Gastroesophageal sphincter (tissue), 4 donors: ENCODE data around the gene ZKSCAN5. TPM values are rescaled to one million over a fixed set of nuclear protein-coding genes. Genes with fewer than 3 reads are reported as not detected.

Experiments
- ATAC-seq: fragments of 150-250 bp; one replicate; pipeline ENCODE4 v1.9.1; 2016; ENCODE audit warnings: mild to moderate bottlenecking, moderate library complexity
- H3K27ac ChIP-seq, 4 donors: fragments of 200-600 bp; sonication (generic) in 3 of 4; 1 replicate in 3 of 4; 2 replicates in 1 of 4; pipeline ENCODE4 v1.5.1; 2016 to 2019
- H3K27me3 ChIP-seq: fragments of 200-600 bp; sonication (generic); one replicate; pipeline ENCODE4 v1.5.1; 2019
- H3K36me3 ChIP-seq, 2 donors: fragments of 200-600 bp; sonication (generic); one replicate each; pipeline ENCODE4 v1.5.1; 2019; ENCODE audit warnings: control low read depth in 1 of 2
- H3K4me1 ChIP-seq, 3 donors: fragments of 200-600 bp; sonication (generic); 1 replicate in 2 of 3; 2 replicates in 1 of 3; pipeline ENCODE4 v1.5.1; 2016 to 2019; ENCODE audit warnings: control low read depth in 2 of 3
- H3K4me3 ChIP-seq, 2 donors: fragments of 200-600 bp; sonication (generic); one replicate each; pipeline ENCODE4 v1.5.1; 2019; ENCODE audit warnings: mild to moderate bottlenecking in 1 of 2, moderate library complexity in 1 of 2
- H3K9me3 ChIP-seq, 3 donors: fragments of 200-600 bp; sonication (generic); one replicate each; pipeline ENCODE4 v1.5.1; 2017 to 2019; ENCODE audit warnings: control low read depth in 2 of 3
- EP300 ChIP-seq: sonication (generic); formaldehyde crosslinking; IDR thresholded peaks from one replicate; pipeline ENCODE4 v1.6.1; 2017; ENCODE audit warnings: antibody characterized with exemption, mild to moderate bottlenecking
- POLR2A ChIP-seq, 2 donors: fragments of 450-650 bp; IDR thresholded peaks; one replicate each; pipeline ENCODE4 v1.6.1; 2017; ENCODE audit warnings: antibody characterized with exemption in 2 of 2, mild to moderate bottlenecking in 2 of 2, moderate library complexity in 1 of 2
- POLR2AphosphoS5 ChIP-seq: sonication (generic); formaldehyde crosslinking; IDR thresholded peaks from one replicate; pipeline ENCODE4 v1.6.1; 2017; ENCODE audit warnings: antibody characterized with exemption
- WGBS, 2 donors: methylation state at CpG; one replicate each; pipeline ENCODE4 v1.1.5; 2018; ENCODE audit warnings: low coverage in 1 of 2; 5-methylcytosine and 5-hydroxymethylcytosine counted together
- total RNA-seq, 4 donors: library from RNA; depleted of rRNA; stranded (reverse); fragments of >200 nt; gene quantifications; one replicate each; pipeline ENCODE4 v1.1.0, GENCODE V29; 2016
- TF ChIP-seq, protein P1 (sequence below), 4 experiments: fragments of 200-600 bp in 2 of 4; fragments of 450-650 bp in 2 of 4; sonication (generic) in 1 of 4; IDR thresholded peaks; one replicate each; pipeline ENCODE4 v1.5.1; 2017 to 2019; ENCODE audit warnings: antibody characterized with exemption in 4 of 4, mild to moderate bottlenecking in 2 of 4, moderate library complexity in 2 of 4

The ZKSCAN5 gene
- total RNA-seq, 4 donors from 2014 or later, result 7.5 to 12.5 (median 10.6) TPM

- H3K4me1 ChIP-seq, result peaks cover 2 to 48% (median 4%) of the 10 kb centered on the region in 3 donors
- peaks cover 0 to 18% of the 10 kb centered on the region in 2 donors for H3K36me3 ChIP-seq
- H3K27me3 ChIP-seq, result no peaks in the 10 kb centered on the region
- ATAC-seq, result no peak
- H3K9me3 ChIP-seq, result no peaks in the 10 kb centered on the region
- TF ChIP-seq, protein P1, sequence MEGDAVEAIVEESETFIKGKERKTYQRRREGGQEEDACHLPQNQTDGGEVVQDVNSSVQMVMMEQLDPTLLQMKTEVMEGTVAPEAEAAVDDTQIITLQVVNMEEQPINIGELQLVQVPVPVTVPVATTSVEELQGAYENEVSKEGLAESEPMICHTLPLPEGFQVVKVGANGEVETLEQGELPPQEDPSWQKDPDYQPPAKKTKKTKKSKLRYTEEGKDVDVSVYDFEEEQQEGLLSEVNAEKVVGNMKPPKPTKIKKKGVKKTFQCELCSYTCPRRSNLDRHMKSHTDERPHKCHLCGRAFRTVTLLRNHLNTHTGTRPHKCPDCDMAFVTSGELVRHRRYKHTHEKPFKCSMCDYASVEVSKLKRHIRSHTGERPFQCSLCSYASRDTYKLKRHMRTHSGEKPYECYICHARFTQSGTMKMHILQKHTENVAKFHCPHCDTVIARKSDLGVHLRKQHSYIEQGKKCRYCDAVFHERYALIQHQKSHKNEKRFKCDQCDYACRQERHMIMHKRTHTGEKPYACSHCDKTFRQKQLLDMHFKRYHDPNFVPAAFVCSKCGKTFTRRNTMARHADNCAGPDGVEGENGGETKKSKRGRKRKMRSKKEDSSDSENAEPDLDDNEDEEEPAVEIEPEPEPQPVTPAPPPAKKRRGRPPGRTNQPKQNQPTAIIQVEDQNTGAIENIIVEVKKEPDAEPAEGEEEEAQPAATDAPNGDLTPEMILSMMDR (IDR thresholded peaks at IDR 0.05), result no peak
- no peak for TF ChIP-seq POLR2AphosphoS5
- TF ChIP-seq EP300, result no peak
- no peak for TF ChIP-seq POLR2A (IDR thresholded peaks at IDR 0.05)
- WGBS, 2 donors, result 59 to 60% methylated on average over 1 to 5 of the region's 5 CpGs
- H3K4me3 ChIP-seq, result no peak overlapping the region
- H3K27ac ChIP-seq, result no peak overlapping the region
Observed at GRCh38 chr7:99476107-99476506, 28.4 kb upstream of the ZKSCAN5 start.

- H3K27me3 ChIP-seq, result no peaks in the 10 kb centered on the region
- no peaks in the 10 kb centered on the region for H3K9me3 ChIP-seq
- H3K36me3 ChIP-seq, result peaks cover 0 to 41% of the 10 kb centered on the region in 2 donors
- peak overlapping the region in 1 of 4 donors; percentile 47 for H3K27ac ChIP-seq
- TF ChIP-seq POLR2A (IDR thresholded peaks at IDR 0.05) (no peak), EP300 (no peak), POLR2AphosphoS5 (no peak)
- TF ChIP-seq, protein P1 (IDR thresholded peaks at IDR 0.05), result no peak
- 60 to 62% methylated on average over 1 to 7 of the region's 15 CpGs for WGBS, 2 donors
- H3K4me1 ChIP-seq, result peaks cover 0 to 34% (median 0%) of the 10 kb centered on the region in 3 donors
- peak; percentile 28 for ATAC-seq
- H3K4me3 ChIP-seq, result no peak overlapping the region
Observed at GRCh38 chr7:99478464-99479440, 25.7 kb upstream of the ZKSCAN5 start.

DNA sequence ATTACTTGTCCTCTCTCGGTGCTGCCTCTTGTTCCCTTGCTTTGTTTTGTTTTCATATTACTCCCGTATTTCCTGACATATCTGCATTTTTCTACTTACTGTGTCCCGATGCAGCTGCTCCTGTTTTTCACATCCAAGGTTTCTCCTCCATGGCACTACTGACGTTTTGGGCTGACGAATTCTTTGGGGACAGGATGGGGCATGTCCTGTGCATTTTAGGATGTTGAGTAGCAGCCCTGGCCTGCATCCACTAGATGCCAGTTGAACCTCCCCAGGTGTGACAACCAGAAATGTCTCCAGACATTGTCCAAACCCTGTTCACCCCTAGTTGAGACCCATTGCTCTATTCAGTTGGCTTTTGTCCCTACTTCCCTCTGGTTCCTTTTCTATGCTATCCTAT lies 19.4 kb upstream of the ZKSCAN5 start:
- H3K27ac ChIP-seq, result no peak overlapping the region
- TF ChIP-seq EP300 (no peak), POLR2A (IDR thresholded peaks at IDR 0.05) (no peak)
- WGBS, 2 donors, result 80 to 81% methylated on average over 2 to 5 of the region's 5 CpGs

DNA sequence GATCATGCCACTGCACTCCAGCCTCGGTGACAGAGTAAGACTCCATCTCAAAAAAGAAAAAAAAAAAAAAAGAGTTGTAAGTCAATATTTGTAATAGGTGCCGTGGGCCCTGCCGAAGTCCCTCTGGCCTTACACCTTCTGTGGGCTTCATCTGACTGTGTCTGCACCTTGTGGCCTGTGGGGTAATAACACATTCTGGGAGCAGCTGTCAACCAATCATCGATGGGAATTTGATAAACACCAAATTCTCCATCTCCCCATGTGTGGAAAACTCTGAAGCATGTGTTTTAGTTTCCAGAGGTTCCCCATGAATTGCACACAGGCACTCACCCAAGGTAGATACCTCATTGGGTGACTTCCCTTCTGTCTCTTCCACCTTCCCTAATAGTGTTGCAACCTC lies 15.2 kb upstream of the ZKSCAN5 start:
- H3K4me3 ChIP-seq, result no peak overlapping the region
- H3K36me3 ChIP-seq, result peaks cover 5 to 57% of the 10 kb centered on the region in 2 donors
- no peaks in the 10 kb centered on the region for H3K27me3 ChIP-seq
- TF ChIP-seq POLR2AphosphoS5, result no peak
- H3K9me3 ChIP-seq, result peaks cover 0 to 16% (median 0%) of the 10 kb centered on the region in 3 donors
- H3K27ac ChIP-seq, result no peak overlapping the region
- ATAC-seq, result no peak
- H3K4me1 ChIP-seq, result no peaks in the 10 kb centered on the region
- 84 to 92% methylated on average over 3 to 4 of the region's 4 CpGs for WGBS, 2 donors

More for the DNA sequence above, 19.4 kb upstream of the ZKSCAN5 start:
- no peaks in the 10 kb centered on the region for H3K9me3 ChIP-seq
- peaks cover 0 to 57% of the 10 kb centered on the region in 2 donors for H3K36me3 ChIP-seq
- no peak for ATAC-seq
- no peaks in the 10 kb centered on the region for H3K27me3 ChIP-seq
- H3K4me1 ChIP-seq, result no peaks in the 10 kb centered on the region
- H3K4me3 ChIP-seq, result no peak overlapping the region

- TF ChIP-seq, protein P1 (IDR thresholded peaks at IDR 0.05), result no peak
- TF ChIP-seq POLR2A (IDR thresholded peaks at IDR 0.05) (no peak), EP300 (no peak), POLR2AphosphoS5 (no peak)
- Histone ChIP-seq H3K27ac (no peak overlapping the region), H3K9me3 (peaks cover 0 to 30% (median 0%) of the 10 kb centered on the region in 3 donors), H3K4me3 (no peak overlapping the region), H3K4me1 (no peaks in the 10 kb centered on the region), H3K36me3 (peaks cover 5 to 66% of the 10 kb centered on the region in 2 donors), H3K27me3 (no peaks in the 10 kb centered on the region)
- no peak for ATAC-seq
- WGBS, 2 donors, result 31% methylated on average over 2 of the region's 3 CpGs; no CpG with 5 or more reads in 1 of the 2 donors
Observed at GRCh38 chr7:99490878-99491277, 13.6 kb upstream of the ZKSCAN5 start.
